ENCODE results near the gene JARID2. TPM values are rescaled to one million over a fixed set of nuclear protein-coding genes. Genes with fewer than 3 reads are reported as not detected.
A peak's percentile ranks its signal among the peaks of the same experiment; 100 is the strongest.

The JARID2 gene
- total and polyA plus RNA-seq, 11 donors = 3.5 to 12.2 (median 7.5) TPM

DNA sequence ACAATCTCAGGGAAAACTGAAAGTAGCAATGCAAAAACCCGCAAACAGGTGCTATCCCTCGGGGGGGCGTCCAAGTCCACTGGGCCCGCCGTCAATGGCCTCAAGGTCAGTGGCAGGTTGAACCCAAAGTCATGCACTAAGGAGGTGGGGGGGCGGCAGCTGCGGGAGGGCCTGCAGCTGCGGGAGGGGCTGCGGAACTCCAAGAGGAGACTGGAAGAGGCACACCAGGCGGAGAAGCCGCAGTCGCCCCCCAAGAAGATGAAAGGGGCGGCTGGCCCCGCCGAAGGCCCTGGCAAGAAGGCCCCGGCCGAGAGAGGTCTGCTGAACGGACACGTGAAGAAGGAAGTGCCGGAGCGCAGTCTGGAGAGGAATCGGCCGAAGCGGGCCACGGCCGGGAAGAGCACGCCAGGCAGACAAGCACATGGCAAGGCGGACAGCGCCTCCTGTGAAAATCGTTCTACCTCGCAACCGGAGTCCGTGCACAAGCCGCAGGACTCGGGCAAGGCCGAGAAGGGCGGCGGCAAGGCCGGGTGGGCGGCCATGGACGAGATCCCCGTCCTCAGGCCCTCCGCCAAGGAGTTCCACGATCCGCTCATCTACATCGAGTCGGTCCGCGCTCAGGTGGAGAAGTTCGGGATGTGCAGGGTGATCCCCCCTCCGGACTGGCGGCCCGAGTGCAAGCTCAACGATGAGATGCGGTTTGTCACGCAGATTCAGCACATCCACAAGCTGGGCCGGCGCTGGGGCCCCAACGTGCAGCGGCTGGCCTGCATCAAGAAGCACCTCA, 250.7 kb downstream of the JARID2 start:
- Histone ChIP-seq H3K9me3 (no peaks in the 10 kb centered on the region), H3K4me1 (peaks cover 0 to 39% (median 23%) of the 10 kb centered on the region in 12 donors), H3K4me3 (no peak overlapping the region), H3K36me3 (peaks cover 0 to 43% (median 16%) of the 10 kb centered on the region in 9 donors), H3K27ac (peak overlapping the region in 1 of 12 donors; percentile 52), H3K27me3 (no peaks in the 10 kb centered on the region)
- TF ChIP-seq POLR2A (IDR thresholded peaks at IDR 0.05) = no peak
- no peak for TF ChIP-seq CTCF (IDR thresholded peaks at IDR 0.05)
- 94 to 97% (median 96%) methylated on average over 58 to 60 of the region's 60 CpGs for WGBS, 4 donors
- intact Hi-C loops (cut with DNase I) = loop anchor here in 7 of 10 donors (10.0 kb wide), 5 partner anchors 242 to 1292 kb away; partner anchors contain the start of gene JARID2 (in 3 of the 7)
- DNase-seq (peak in 1 of 5 donors; percentile 17), ATAC-seq (no peak)

DNA sequence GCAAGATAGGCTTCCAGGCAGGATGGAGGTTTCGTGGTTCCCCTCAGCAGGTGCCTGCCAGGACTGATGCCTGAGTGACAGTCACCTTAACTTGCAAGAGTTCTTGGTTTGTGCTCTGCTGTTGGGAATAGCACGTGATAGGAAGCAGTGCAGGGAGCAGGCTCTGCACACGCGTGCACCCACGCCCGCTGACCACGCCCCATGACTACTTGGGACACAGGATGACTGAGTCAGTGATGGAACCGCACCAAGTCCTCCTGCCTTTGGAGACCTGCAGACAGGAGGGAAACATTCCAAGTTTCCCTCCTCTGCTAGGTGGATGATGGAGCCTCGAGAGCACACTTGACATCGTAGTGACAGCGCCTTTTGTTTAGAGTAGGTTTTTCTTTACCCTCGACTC, 252.8 kb downstream of the JARID2 start:
- 61 to 79% (median 64%) methylated on average over 12 of the region's 12 CpGs for WGBS, 4 donors
- H3K9me3 ChIP-seq = no peaks in the 10 kb centered on the region
- intact Hi-C loops (cut with DNase I) = loop anchor here in 7 of 10 donors (10.0 kb wide), 5 partner anchors 244 to 1294 kb away; partner anchors contain the start of gene JARID2 (in 3 of the 7)
- no peaks in the 10 kb centered on the region for H3K27me3 ChIP-seq
- no peak for TF ChIP-seq CTCF (IDR thresholded peaks at IDR 0.05)
- TF ChIP-seq POLR2A (IDR thresholded peaks at IDR 0.05) = no peak
- H3K4me3 ChIP-seq = no peak overlapping the region
- no peak overlapping the region for H3K27ac ChIP-seq
- H3K36me3 ChIP-seq = peaks cover 0 to 54% (median 18%) of the 10 kb centered on the region in 9 donors
- DNase-seq (peak in 1 of 5 donors; percentile 26), ATAC-seq (peak in 1 of 4 donors; percentile 68)
- peaks cover 0 to 51% (median 28%) of the 10 kb centered on the region in 12 donors for H3K4me1 ChIP-seq

DNA sequence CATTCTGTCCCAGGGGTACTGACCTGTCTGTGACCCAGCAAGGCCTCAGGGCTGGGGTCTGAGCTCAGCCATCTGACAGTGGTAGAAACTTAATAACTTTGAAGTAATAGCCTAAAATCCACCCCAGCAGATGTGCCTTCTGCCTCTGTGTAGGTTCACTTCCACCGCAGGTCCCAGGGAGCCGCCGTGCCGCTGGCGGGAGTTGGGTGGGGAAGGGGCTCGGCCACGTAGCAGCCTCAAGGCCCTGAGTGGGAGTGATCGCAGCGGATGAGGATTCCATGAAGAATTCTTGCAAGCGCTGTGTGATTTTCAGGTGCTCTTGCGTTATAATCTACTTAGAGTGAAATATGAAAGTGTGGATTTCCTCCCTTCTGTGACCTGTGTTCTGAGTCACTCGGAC, 253.3 kb downstream of the JARID2 start:
- TF ChIP-seq POLR2A (IDR thresholded peaks at IDR 0.05) (no peak), CTCF (IDR thresholded peaks at IDR 0.05) (no peak)
- intact Hi-C loops (cut with DNase I) = loop anchor here in 7 of 10 donors (10.0 kb wide), 5 partner anchors 244 to 1294 kb away; partner anchors contain the start of gene JARID2 (in 3 of the 7)
- 93 to 97% (median 96%) methylated on average over 12 of the region's 12 CpGs for WGBS, 4 donors

GRCh38 chr6:15499591-15499990, 253.7 kb downstream of the JARID2 start:
- intact Hi-C loops (cut with DNase I) = loop anchor here in 7 of 10 donors (10.0 kb wide), 5 partner anchors 245 to 1295 kb away; partner anchors contain the start of gene JARID2 (in 3 of the 7)

More for the DNA sequence above, 253.3 kb downstream of the JARID2 start:
- Histone ChIP-seq H3K27me3 (no peaks in the 10 kb centered on the region), H3K9me3 (no peaks in the 10 kb centered on the region), H3K4me3 (no peak overlapping the region), H3K27ac (no peak overlapping the region), H3K4me1 (peaks cover 0 to 56% (median 33%) of the 10 kb centered on the region in 12 donors), H3K36me3 (peaks cover 0 to 54% (median 18%) of the 10 kb centered on the region in 9 donors)
- no peak for ATAC-seq
- peak in 2 of 5 donors; percentile 10 to 16 for DNase-seq

More at GRCh38 chr6:15499591-15499990, 253.7 kb downstream of the JARID2 start:
- WGBS, 4 donors = 93 to 96% (median 94%) methylated on average over 8 to 9 of the region's 9 CpGs
- TF ChIP-seq POLR2A (IDR thresholded peaks at IDR 0.05) = no peak
- no peak for TF ChIP-seq CTCF (IDR thresholded peaks at IDR 0.05)
- Histone ChIP-seq H3K4me3 (no peak overlapping the region), H3K9me3 (no peaks in the 10 kb centered on the region), H3K4me1 (peaks cover 0 to 61% (median 37%) of the 10 kb centered on the region in 12 donors), H3K27me3 (no peaks in the 10 kb centered on the region), H3K36me3 (peaks cover 0 to 56% (median 18%) of the 10 kb centered on the region in 9 donors), H3K27ac (no peak overlapping the region)
- no peak for ATAC-seq
- peak in 1 of 5 donors; percentile 11 for DNase-seq

Data from heart left ventricle (tissue), 16 donors.